B cell (primary cell): ENCODE data around the gene ZNF516.

Experiments
- CTCF ChIP-seq: fragments of 200-600 bp; IDR thresholded peaks from one replicate; pipeline ENCODE4 v1.8.0; 2022; ENCODE audit warnings: antibody characterized with exemption, mild to moderate bottlenecking
- EZH2 ChIP-seq: IDR thresholded peaks from 2 replicates; pipeline ENCODE4 v1.6.1; 2012; ENCODE audit warnings: borderline replicate concordance, low read depth, mild to moderate bottlenecking, moderate library complexity, low read length; ENCODE audit not compliant: insufficient read depth, poor library complexity, severe bottlenecking

GRCh38 chr18:76464281-76465259 lies 30.5 kb downstream of the ZNF516 start:
- TF ChIP-seq CTCF (no peak), EZH2 (no peak)
